ENCODE measurements around the gene RNF103.

- TF ChIP-seq, protein P1, sequence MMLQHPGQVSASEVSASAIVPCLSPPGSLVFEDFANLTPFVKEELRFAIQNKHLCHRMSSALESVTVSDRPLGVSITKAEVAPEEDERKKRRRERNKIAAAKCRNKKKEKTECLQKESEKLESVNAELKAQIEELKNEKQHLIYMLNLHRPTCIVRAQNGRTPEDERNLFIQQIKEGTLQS (IDR thresholded peaks at IDR 0.05) = no peak
- TF ChIP-seq GABPA (IDR thresholded peaks at IDR 0.05 in 1 of 2, conservative IDR thresholded peaks at IDR 0.05 in 1 of 2) (no peak), CTCF (IDR thresholded peaks at IDR 0.05; ENCODE audit: low read depth, low read length, missing input control) (no peak), JUND (IDR thresholded peaks at IDR 0.05) (no peak), SP1 (IDR thresholded peaks at IDR 0.05) (no peak), RAD21 (IDR thresholded peaks at IDR 0.05) (no peak), NR2F2 (IDR thresholded peaks at IDR 0.05) (no peak), TAF1 (conservative IDR thresholded peaks at IDR 0.05) (no peak)
- TF ChIP-seq, protein P2, sequence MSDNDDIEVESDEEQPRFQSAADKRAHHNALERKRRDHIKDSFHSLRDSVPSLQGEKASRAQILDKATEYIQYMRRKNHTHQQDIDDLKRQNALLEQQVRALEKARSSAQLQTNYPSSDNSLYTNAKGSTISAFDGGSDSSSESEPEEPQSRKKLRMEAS (IDR thresholded peaks at IDR 0.05) = no peak
- TF ChIP-seq, protein P3, sequence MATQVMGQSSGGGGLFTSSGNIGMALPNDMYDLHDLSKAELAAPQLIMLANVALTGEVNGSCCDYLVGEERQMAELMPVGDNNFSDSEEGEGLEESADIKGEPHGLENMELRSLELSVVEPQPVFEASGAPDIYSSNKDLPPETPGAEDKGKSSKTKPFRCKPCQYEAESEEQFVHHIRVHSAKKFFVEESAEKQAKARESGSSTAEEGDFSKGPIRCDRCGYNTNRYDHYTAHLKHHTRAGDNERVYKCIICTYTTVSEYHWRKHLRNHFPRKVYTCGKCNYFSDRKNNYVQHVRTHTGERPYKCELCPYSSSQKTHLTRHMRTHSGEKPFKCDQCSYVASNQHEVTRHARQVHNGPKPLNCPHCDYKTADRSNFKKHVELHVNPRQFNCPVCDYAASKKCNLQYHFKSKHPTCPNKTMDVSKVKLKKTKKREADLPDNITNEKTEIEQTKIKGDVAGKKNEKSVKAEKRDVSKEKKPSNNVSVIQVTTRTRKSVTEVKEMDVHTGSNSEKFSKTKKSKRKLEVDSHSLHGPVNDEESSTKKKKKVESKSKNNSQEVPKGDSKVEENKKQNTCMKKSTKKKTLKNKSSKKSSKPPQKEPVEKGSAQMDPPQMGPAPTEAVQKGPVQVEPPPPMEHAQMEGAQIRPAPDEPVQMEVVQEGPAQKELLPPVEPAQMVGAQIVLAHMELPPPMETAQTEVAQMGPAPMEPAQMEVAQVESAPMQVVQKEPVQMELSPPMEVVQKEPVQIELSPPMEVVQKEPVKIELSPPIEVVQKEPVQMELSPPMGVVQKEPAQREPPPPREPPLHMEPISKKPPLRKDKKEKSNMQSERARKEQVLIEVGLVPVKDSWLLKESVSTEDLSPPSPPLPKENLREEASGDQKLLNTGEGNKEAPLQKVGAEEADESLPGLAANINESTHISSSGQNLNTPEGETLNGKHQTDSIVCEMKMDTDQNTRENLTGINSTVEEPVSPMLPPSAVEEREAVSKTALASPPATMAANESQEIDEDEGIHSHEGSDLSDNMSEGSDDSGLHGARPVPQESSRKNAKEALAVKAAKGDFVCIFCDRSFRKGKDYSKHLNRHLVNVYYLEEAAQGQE (IDR thresholded peaks at IDR 0.05) = no peak
- TF ChIP-seq, protein P4, sequence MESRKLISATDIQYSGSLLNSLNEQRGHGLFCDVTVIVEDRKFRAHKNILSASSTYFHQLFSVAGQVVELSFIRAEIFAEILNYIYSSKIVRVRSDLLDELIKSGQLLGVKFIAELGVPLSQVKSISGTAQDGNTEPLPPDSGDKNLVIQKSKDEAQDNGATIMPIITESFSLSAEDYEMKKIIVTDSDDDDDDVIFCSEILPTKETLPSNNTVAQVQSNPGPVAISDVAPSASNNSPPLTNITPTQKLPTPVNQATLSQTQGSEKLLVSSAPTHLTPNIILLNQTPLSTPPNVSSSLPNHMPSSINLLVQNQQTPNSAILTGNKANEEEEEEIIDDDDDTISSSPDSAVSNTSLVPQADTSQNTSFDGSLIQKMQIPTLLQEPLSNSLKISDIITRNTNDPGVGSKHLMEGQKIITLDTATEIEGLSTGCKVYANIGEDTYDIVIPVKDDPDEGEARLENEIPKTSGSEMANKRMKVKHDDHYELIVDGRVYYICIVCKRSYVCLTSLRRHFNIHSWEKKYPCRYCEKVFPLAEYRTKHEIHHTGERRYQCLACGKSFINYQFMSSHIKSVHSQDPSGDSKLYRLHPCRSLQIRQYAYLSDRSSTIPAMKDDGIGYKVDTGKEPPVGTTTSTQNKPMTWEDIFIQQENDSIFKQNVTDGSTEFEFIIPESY (IDR thresholded peaks at IDR 0.05) = no peak
Measured at GRCh38 chr2:86621280-86621943, 2.3 kb downstream of the RNF103 start.

Measured in liver (tissue), 3 donors.